HS-27A (cell line): ENCODE data around the gene IARS1.
A peak's percentile ranks its signal among the peaks of the same experiment; 100 is the strongest.

Source experiments
- DNase-seq: peaks from one replicate; pipeline ENCODE4 v3.0.0-alpha.2; 2012; ENCODE audit warnings: low read depth, missing footprints

The IARS1 gene

DNA sequence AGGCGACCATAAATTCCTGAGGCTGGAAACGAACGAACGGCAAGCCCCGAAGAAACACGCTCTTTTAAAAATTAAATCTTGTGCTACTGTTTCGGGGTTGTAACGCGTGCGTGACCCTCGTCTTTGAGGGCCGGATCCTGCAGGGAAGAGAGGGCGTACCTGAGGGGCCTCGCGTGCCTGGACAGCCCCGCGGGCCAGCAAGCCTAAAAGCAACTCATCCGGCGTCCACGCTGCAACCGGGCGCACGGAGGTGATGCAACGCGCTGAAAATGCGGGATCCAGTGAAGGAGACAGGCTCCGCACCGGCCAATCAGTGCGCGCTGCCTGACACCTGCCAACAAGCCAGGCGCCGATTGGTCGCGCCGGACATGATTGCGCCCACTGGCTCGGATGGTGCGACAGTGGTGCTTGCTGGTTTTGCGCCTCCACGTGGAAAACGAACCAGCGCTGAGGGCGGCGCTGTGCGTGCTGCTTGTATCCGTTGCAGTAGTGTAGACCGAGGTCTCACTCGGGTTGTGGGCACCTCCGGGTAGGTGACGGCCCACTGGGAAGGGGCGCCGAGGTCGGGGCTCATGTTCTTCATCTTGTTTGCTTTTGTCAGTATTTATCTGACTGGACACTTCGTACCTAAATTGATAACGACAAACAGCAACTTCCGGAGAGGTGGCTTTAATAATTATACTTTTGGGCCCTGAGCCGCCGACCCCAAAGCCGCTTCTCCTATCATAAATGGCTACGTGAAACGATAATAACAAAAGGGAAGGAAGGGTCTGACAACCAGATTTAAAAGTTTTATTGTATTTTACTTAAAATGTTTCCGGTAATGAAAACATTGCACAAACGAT lies at the start of gene IARS1:
Gene IARS1, minus strand, starts transcription at position 246 of the 845 bp plus-strand sequence. CDS start 4,278 bp downstream, outside the sequence.
- DNase-seq = peak; percentile 95

DNA sequence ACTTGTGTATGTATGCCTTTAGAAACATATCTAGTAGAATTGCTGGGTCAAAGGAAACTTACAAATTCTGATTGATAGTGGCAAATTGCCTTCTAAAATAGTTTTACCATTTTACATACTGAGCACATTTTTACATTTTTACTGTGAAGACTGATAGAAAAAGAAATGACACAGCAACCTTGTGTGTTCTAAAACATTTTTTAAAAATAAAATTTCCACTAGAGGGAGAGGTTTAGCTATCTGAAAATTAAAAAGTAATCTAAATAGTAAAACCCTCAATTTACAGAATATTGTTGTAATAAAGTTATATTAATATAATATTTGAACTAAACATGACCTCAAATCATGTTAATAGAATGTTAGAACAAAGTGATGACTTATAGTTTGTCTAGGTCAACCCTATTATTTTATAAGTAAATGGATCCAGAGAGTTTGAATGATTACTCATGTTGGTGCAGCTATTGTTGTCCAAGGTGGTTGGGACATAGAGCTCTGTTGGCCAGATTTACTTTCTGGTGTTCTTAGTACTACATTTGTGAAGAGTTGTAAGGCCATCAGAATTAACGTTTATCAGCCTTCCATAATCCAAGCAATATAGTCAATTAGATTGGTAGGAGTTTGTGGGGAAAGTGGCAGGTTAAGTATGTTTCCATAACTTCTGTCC lies 49.5 kb upstream of the IARS1 start:
- no peak for DNase-seq

- DNase-seq = no peak
Measured at GRCh38 chr9:92341578-92341977, 48.1 kb upstream of the IARS1 start.

DNA sequence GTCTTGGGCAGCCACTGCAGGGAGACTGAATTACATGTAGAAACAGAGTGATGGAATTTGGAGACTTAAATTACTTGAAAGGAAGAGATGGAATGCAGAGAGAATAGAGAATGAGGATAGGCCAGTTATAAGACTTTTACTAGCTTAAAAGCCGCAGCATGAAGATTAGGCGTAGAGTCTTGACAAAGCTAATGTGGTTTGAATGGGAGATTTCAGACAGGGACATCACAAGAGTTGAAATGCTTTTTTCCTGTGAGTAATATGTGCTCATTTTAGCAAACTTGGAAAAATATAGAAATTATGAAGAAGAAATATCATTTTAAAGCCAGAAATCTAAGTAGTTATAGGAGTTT lies 39.8 kb upstream of the IARS1 start:
- DNase-seq = no peak

DNA sequence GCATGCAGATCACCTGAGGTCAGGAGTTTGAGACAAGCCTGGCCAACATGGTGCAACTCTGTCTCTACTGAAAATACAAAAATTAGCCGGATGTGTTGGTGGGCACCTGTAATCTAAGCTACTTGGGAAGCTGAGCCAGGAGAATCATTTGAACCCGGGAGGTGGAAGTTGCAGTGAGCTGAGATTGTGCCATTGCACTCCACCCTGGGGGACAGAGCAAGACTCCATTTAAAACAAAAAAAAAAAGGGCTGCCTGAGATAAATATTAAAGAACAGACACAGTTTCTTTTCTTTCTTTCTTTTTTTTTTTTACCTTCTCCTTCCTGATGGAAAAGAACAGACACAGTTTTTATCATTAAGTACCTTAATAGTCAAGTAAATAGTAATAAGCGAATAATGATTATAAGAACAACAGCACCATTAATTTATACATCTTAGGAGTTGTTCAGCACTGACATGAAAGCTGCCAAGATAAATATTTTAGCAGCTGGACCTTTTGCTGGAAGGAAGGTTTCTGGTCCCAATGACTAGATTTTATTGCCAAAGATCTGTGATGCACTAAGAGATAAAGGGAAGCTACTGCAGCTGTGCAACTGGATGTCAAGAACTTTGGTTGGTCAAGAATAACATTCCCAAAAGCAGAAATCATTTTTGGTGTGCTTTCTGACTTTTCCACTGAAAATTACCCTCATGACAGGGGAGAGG lies 39.2 kb upstream of the IARS1 start:
- DNase-seq = no peak

DNA sequence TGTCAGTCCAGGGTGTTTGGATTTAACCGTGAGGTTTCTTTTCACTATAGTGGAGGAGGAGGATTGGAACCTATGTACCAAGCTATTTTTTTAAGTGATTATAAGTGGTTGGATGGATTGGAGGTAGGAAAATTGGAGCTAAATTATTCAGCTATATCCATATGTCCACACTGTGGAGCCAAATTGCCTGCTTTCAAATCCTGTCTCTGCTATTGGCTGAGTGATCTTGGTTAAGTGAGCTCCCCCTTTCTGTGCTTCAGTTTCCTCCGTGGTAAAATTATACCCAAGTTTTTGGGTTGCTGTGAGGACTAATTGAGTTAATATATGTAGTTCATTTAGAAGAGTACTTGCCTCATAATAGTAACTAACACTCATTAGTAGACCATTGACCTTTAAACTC lies 34.7 kb upstream of the IARS1 start:
- peak; percentile 3 for DNase-seq

- DNase-seq = no peak
Measured at GRCh38 chr9:92327283-92327850, 33.9 kb upstream of the IARS1 start.

DNA sequence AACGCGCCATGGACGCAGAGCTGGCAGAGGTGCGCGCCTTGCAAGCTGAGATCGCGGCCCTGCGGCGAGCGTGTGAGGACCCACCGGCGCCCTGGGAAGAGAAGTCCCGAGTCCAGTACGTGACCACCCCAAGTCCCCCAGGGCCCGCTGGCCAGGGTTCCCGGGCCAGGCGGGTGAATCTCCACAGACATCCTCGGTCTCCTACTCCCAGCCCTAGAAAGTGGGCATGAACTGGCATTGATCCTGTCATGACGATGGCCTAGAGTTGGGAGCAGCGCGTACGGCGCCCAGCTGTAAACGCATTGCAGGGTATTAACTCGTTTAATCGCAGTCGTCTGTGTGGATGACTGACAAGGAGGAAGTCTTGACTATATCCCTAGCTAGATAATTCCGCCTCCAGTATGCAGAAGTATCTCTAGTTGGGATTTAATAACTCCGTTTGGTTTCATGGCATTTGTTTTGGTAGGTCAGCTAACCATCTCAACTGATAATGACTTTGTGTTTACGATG lies 32.5 kb upstream of the IARS1 start:
- no peak for DNase-seq

GRCh38 chr9:92325269-92325990 lies 31.9 kb upstream of the IARS1 start, which contains the start of the genes CENPP and NOL8:
CENPP (plus strand) TSS chr9:92325953.
NOL8 (minus strand) TSS chr9:92325350; CDS start chr9:92324161, 1,189 bp downstream.
- DNase-seq = peak; percentile 93

DNA sequence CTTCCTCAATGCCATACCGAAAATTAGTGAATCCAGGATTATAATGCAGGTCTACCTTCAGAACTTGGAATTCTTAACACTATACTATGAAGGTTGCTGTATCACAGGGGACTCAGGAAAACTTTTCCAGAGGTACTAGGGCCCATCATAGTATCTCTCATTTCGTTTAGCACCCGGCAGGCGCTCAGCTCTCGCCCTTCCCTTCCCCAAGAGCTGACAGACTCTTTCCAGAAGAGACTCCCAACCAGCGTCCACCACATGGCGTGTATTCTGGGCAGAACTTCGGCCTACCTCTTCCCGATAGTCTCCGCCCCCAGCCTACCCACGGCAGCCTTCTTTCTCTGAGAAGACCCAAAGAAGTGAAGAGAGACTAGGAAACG lies 31.4 kb upstream of the IARS1 start:
- DNase-seq = no peak

DNA sequence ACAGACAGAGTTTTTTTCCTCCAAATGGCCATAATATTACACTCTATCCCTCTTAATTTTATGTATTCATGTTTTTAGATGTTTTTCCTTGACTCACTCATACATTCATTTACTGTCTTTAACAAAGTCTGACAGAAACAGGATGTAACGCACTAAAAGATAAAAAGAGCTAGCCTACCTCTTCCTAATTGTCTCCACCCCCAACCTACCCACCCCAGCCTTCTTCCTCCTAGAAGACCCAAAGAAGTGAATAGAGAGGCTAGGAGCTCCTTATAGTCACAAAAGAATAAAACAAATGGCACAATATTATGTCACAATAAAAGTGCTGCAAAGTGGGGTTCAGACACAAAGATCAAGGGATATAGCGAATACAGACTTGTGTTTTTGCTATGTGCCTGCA lies 30.9 kb upstream of the IARS1 start:
- no peak for DNase-seq

- no peak for DNase-seq
Measured at GRCh38 chr9:92315456-92315855, 22.0 kb upstream of the IARS1 start.

GRCh38 chr9:92313624-92314012 lies 20.1 kb upstream of the IARS1 start:
- DNase-seq = no peak

- no peak for DNase-seq
Measured at GRCh38 chr9:92312887-92313623, 19.6 kb upstream of the IARS1 start.

DNA sequence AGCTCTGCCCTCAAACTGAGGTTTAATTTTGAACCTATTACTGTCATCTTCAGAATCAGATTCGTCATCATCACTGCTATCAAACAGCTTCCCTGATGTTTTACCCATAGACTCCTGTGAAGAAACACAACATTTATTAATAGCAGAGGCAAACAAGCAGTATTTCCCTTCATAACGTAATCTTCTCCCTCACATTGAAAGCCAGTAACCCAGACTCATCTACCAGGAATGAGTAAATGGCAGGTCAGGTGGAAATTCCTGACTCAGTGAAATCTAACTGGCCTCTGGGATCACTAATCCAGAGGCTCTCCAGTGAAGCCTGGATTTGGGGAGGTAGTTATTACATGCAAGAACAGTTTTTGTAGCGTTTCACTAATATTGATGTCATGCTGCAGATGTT lies 17.1 kb upstream of the IARS1 start:
- DNase-seq = no peak

DNA sequence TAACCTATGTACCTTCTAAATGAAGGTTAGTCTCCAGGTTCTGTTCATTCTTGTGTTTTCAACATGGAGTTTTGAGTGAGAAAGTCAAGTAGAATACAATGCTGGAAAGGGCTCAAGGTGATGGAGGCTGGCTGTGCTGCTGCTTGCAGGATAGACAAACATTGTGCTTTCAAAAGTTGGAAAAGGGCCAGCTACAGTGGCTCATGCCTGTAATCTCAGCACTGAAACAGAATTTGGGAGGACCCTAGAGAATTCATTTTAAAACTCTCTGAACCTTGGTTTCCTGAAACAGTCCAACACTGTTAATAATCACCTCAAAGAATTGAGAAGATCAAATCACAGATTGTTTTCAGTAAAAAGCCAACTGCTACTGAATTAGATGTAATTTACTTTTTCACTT lies 15.4 kb upstream of the IARS1 start:
- DNase-seq = no peak

DNA sequence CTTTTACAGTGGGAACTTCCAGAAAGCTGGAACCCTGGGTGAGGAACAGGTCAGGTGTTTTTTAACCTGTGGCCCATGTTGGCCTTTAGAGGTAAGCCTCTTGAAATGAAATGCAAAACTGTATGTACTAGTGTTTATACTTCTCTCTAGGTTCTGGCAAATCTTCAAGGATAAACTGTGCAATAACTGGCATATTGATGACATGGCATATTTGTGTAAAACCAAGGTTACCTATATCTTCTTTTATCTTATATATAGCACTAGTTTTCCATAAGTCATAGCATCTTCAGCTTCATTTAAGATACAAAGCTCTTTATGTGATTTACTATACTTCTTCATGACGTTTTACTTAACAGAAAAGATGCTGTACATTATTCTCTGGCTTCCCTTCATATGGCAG lies 7.4 kb upstream of the IARS1 start:
- DNase-seq = no peak

- DNase-seq = no peak
Measured at GRCh38 chr9:92299116-92299515, 5.6 kb upstream of the IARS1 start.

DNA sequence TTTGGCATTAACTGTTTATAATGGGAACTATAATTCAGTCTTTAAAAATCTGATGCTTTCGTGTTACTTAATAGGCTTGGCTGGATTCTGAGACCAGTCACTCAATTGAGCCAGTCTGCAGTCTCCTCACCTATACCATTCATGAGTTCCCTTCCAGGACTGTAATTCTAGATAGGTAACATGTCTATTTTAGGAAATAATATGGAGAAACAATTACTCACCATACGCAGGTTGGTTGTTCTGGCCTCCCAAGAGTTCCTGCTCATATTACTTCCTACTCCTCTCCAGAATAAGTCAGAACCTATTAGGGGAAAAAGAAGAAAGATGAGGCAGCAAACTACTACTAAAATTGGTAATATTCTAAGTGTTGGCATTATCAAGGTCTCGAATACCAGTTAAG lies 4.5 kb upstream of the IARS1 start:
- DNase-seq = no peak

GRCh38 chr9:92297611-92298010 lies 4.1 kb upstream of the IARS1 start:
- no peak for DNase-seq

DNA sequence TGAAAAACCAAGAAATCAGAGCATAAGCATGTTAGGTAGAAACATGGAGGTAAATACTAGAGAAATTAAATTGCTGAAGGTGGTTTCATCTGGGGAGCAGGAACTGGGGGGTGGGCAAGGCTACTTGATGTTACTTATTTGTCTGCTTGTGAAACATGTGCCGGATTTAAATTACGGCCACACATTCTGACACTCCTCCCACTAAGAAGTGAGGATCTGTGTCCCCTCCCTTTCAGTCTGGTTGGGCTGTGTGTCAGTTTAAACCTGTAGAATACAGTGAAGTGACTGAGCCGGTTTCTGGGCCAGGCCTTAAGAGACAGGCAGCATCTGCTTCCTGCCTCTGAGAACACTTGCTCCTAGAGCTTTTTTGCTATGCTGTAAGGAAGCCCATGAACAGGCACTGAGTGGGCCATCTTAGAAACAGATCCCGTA lies 2.3 kb upstream of the IARS1 start:
- DNase-seq = no peak
